COR-L47 (cell line): Measurements from ENCODE around the gene STRIP2.
"Not testable (repeated sequence)": the region's sequence is repeated elsewhere in the genome, so short reads cannot be mapped to it uniquely, and the experiment has no call there.

ENCODE experiments used
- DNase-seq: peaks from one replicate; lab custom pipeline; 2025; lab: John Stamatoyannopoulos, UW

The STRIP2 gene

GRCh38 chr7:129530795-129531391, 96.7 kb downstream of the STRIP2 start:
- DNase-seq = no peak

- DNase-seq = no peak
These were observed 97.5 kb downstream of the STRIP2 start for GRCh38 chr7:129531721-129532120.

GRCh38 chr7:129532375-129532774, 98.1 kb downstream of the STRIP2 start:
- DNase-seq = no peak

- not testable (repeated sequence) for DNase-seq
These were observed 100.5 kb downstream of the STRIP2 start for GRCh38 chr7:129534558-129535274.

- no peak for DNase-seq
These were observed 101.7 kb downstream of the STRIP2 start for GRCh38 chr7:129535896-129536295.

- no peak for DNase-seq
These were observed 102.1 kb downstream of the STRIP2 start for GRCh38 chr7:129536323-129536722.
